Uterus (tissue), 2 donors: ENCODE measurements around the gene ADRA2B.

Source experiments
- CTCF ChIP-seq, 4 experiments: fragments of 200-600 bp in 2 of 4; fragments of 450-650 bp in 2 of 4; sonication (generic) in 2 of 4; IDR thresholded peaks; one replicate each; pipeline ENCODE4 v1.5.1; 2016 to 2019; ENCODE audit warnings: antibody characterized with exemption in 4 of 4, mild to moderate bottlenecking in 2 of 4, moderate library complexity in 1 of 4
- POLR2A ChIP-seq, 2 donors: fragments of 450-650 bp; IDR thresholded peaks; one replicate each; pipeline ENCODE4 v1.6.1; 2016; ENCODE audit warnings: antibody characterized with exemption in 2 of 2, mild to moderate bottlenecking in 1 of 2, moderate library complexity in 1 of 2

GRCh38 chr2:96065381-96065930, 50.9 kb downstream of the ADRA2B start:
- TF ChIP-seq CTCF (IDR thresholded peaks at IDR 0.05) = no peak
- no peak for TF ChIP-seq POLR2A (IDR thresholded peaks at IDR 0.05)
